SK-N-SH (cell line): Measurements from ENCODE around the gene SLC38A3. TPM values are rescaled to one million over a fixed set of nuclear protein-coding genes. Genes with fewer than 3 reads are reported as not detected.

Experiments
- CTCF ChIA-PET: fragments of 300-600, 350-600 bp; formaldehyde crosslinking; extraction: SDS; loops from one replicate; lab custom pipeline; 2021; lab: Yijun Ruan, JAX
- POLR2A ChIA-PET: fragments of 350-600 bp; sonication (Branson Sonifier 250); formaldehyde crosslinking; extraction: SDS; loops from one replicate; lab custom pipeline; 2020; ENCODE audit warnings: antibody characterized with exemption, inconsistent platforms; lab: Yijun Ruan, JAX
- DNase-seq: peaks from one replicate; pipeline ENCODE4 v3.0.0; 2012
- H2AFZ ChIP-seq: fragments of 200-600 bp; sonication (generic); 2 replicates; pipeline ENCODE4 v1.8.1; 2016; ENCODE audit warnings: antibody characterized with exemption, mild to moderate bottlenecking, low read depth
- H3F3A ChIP-seq: fragments of 200-600 bp; sonication (generic); replicated peaks from 2 replicates; pipeline ENCODE3; 2016; ENCODE audit warnings: antibody characterized with exemption, mild to moderate bottlenecking; ENCODE audit not compliant: insufficient read depth
- H3K27ac ChIP-seq, 2 experiments: fragments of 200-500 bp in 1 of 2; fragments of 200-600 bp in 1 of 2; sonication (Bioruptor generic) in 1 of 2; sonication (generic), shearing (Covaris generic) in 1 of 2; 2 replicates each; pipeline versions ENCODE4 v1.5.1 to v1.6.1; 2014 to 2016; ENCODE audit warnings: low read depth in 2 of 2, inconsistent platforms in 1 of 2, low read length in 1 of 2, mild to moderate bottlenecking in 1 of 2, mixed read lengths in 1 of 2
- H3K27me3 ChIP-seq: fragments of 200-600 bp; sonication (generic), shearing (Covaris generic); 2 replicates; pipeline ENCODE4 v1.6.1; 2016; ENCODE audit warnings: mixed run types; ENCODE audit not compliant: insufficient read depth
- H3K36me3 ChIP-seq, 2 experiments: fragments of 200-500 bp in 1 of 2; fragments of 200-600 bp in 1 of 2; sonication (Bioruptor generic) in 1 of 2; sonication (generic) in 1 of 2; replicated peaks in 1 of 2; 2 replicates each; pipeline versions ENCODE3 to v1.5.1; 2014 to 2016; ENCODE audit warnings: low read length in 1 of 2, mild to moderate bottlenecking in 1 of 2; ENCODE audit not compliant: insufficient read depth in 2 of 2, control insufficient read depth in 1 of 2
- H3K4me1 ChIP-seq, 2 experiments: fragments of 200-500 bp in 1 of 2; fragments of 200-600 bp in 1 of 2; sonication (Bioruptor generic) in 1 of 2; sonication (generic), shearing (Covaris generic) in 1 of 2; 2 replicates each; pipeline versions ENCODE4 v1.5.1 to v1.6.1; 2014 to 2016; ENCODE audit warnings: low read depth in 1 of 2, low read length in 1 of 2, mixed run types in 1 of 2; ENCODE audit not compliant: insufficient read depth in 2 of 2, control insufficient read depth in 1 of 2
- H3K4me2 ChIP-seq: fragments of 200-600 bp; sonication (generic), shearing (Covaris generic); 2 replicates; pipeline ENCODE4 v1.6.1; 2017; ENCODE audit warnings: mixed run types
- H3K4me3 ChIP-seq, 2 experiments: fragments of 200-500 bp in 1 of 2; fragments of 200-600 bp in 1 of 2; sonication (Bioruptor generic) in 1 of 2; sonication (generic), shearing (Covaris generic) in 1 of 2; 2 replicates each; pipeline versions ENCODE4 v1.5.1 to v1.8.1; 2014 to 2016; ENCODE audit warnings: low read depth in 2 of 2, inconsistent platforms in 1 of 2, low read length in 1 of 2, mild to moderate bottlenecking in 1 of 2, mixed read lengths in 1 of 2, moderate library complexity in 1 of 2
- H3K79me2 ChIP-seq: fragments of 200-600 bp; sonication (generic); 2 replicates; pipeline ENCODE4 v1.8.1; 2017; ENCODE audit warnings: mild to moderate bottlenecking; ENCODE audit not compliant: insufficient read depth
- H3K9ac ChIP-seq: fragments of 200-600 bp; sonication (generic); 2 replicates; pipeline ENCODE4 v1.6.1; 2017; ENCODE audit warnings: mixed run types
- H3K9me2 ChIP-seq: fragments of 200-600 bp; sonication (generic); 2 replicates; pipeline ENCODE4 v1.6.1; 2017; ENCODE audit warnings: mixed run types
- H3K9me3 ChIP-seq: fragments of 200-600 bp; sonication (generic); 2 replicates; pipeline ENCODE4 v1.6.1; 2017; ENCODE audit warnings: mixed run types, mild to moderate bottlenecking, moderate library complexity
- H4K20me1 ChIP-seq: fragments of 200-600 bp; sonication (generic); 2 replicates; pipeline ENCODE4 v1.6.1; 2017; ENCODE audit warnings: mild to moderate bottlenecking, mixed run types; ENCODE audit not compliant: insufficient read depth
- CHD2 ChIP-seq: fragments of 150-350 bp; IDR thresholded peaks from 2 replicates; pipeline ENCODE4 v1.6.1; 2018; ENCODE audit warnings: low read length; ENCODE audit not compliant: partially characterized antibody
- EZH2phosphoT487 ChIP-seq: fragments of 200-600 bp; sonication (generic); IDR thresholded peaks from 2 replicates; pipeline ENCODE4 v1.6.1; 2017; ENCODE audit warnings: low read depth, mixed run types, mild to moderate bottlenecking, antibody characterized with exemption, moderate library complexity, borderline replicate concordance
- FOXJ3 ChIP-seq: sonication (generic); formaldehyde crosslinking; IDR thresholded peaks from 2 replicates; pipeline ENCODE4 v1.5.1; 2020; ENCODE audit warnings: mild to moderate bottlenecking, missing genetic modification reagents
- FOXM1 ChIP-seq: IDR thresholded peaks from 2 replicates; pipeline ENCODE4 v1.4.0; 2012; ENCODE audit warnings: low read depth, mild to moderate bottlenecking
- GABPA ChIP-seq: IDR thresholded peaks from 2 replicates; pipeline ENCODE4 v1.4.0; 2012; ENCODE audit warnings: low read depth, mild to moderate bottlenecking
- GATA2 ChIP-seq: sonication (generic); formaldehyde crosslinking; IDR thresholded peaks from 2 replicates; pipeline ENCODE4 v1.5.0; 2020; ENCODE audit warnings: mild to moderate bottlenecking, missing genetic modification reagents
- MEF2A ChIP-seq: IDR thresholded peaks from 2 replicates; pipeline ENCODE4 v1.4.0; 2012; ENCODE audit warnings: low read depth, borderline replicate concordance
- NFIC ChIP-seq: IDR thresholded peaks from 2 replicates; pipeline ENCODE4 v1.4.0; 2012; ENCODE audit warnings: borderline replicate concordance
- RCOR1 ChIP-seq: fragments of 150-350 bp; IDR thresholded peaks from 2 replicates; pipeline ENCODE4 v1.6.1; 2017; ENCODE audit warnings: antibody characterized with exemption, low read length
- RFX5 ChIP-seq: IDR thresholded peaks from 2 replicates; pipeline ENCODE4 v1.6.1; 2012; ENCODE audit warnings: mild to moderate bottlenecking, improper control_type of control experiment, low read length
- SIN3A ChIP-seq: IDR thresholded peaks from 2 replicates; pipeline ENCODE4 v1.6.1; 2012; ENCODE audit warnings: low read depth, mild to moderate bottlenecking, low read length, moderate library complexity, borderline replicate concordance
- TCF12 ChIP-seq: IDR thresholded peaks from 2 replicates; pipeline ENCODE4 v1.4.0; 2012
- WGBS: methylation state at CpG from one replicate; pipeline ENCODE4 v1.1.6; 2017; ENCODE audit warnings: low lambda C conversion rate; 5-methylcytosine and 5-hydroxymethylcytosine counted together
- polyA plus RNA-seq, 3 experiments: library from polyadenylated mRNA; depleted of rRNA; stranded (reverse); fragments of >200 nt; gene quantifications; 2 replicates each; pipeline ENCODE4 v1.2.3, GENCODE V29; 2012
- TF ChIP-seq, protein P1 (sequence below): fragments of 150-350 bp; IDR thresholded peaks from 2 replicates; pipeline ENCODE4 v1.6.1; 2016; ENCODE audit warnings: mild to moderate bottlenecking, low read depth, low read length
- TF ChIP-seq, protein P2 (sequence below): fragments of 200-600 bp; sonication (generic); IDR thresholded peaks from 2 replicates; pipeline ENCODE4 v1.6.1; 2017; ENCODE audit warnings: antibody characterized with exemption, mild to moderate bottlenecking, moderate library complexity
- TF ChIP-seq, protein P3 (sequence below): IDR thresholded peaks from 2 replicates; pipeline ENCODE4 v1.6.1; 2012; ENCODE audit warnings: mild to moderate bottlenecking, low read depth, low read length, moderate library complexity
- TF ChIP-seq, protein P4 (sequence below): IDR thresholded peaks from 2 replicates; pipeline ENCODE4 v1.4.0; 2012; ENCODE audit warnings: low read depth, borderline replicate concordance

Gene SLC38A3
- polyA plus RNA-seq, 1 of the 3 experiments (the other 2 are of a cell fraction) = 0.84 TPM

DNA sequence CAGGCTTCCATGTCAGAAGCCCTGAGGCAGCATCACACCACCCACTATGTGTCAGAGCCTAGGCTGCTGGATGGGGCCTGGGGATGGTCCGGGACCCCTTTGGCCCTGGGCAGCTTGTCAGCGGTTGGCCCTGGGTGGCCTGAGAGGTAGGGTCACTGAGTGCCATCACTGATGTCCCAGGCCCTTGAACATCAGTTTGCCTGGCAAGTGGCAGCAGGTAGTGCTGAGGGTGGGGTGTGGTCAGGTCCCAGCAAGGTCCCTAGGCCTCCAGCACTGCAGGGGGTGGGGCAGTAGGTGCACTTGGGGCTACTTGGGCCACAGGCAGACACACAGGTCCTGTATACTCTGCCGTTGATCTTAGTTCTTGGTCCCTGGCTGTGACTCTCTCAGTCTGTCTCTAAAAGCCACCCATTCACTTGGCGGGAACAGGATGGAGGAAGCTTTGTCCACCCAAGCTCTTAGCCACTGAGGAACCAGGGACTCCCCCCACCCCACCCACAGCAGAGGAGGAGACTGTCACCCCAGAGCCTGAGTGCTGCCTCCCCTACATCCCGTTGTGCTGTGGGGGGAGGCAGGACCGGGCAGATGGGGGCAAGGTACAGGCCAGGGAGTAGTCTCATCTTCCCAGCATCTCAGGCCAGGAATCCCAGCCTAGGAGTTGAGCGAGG lies 36.8 kb downstream of the SLC38A3 start:
- Histone ChIP-seq H3K36me3 (peaks cover 0 to 14% of the 10 kb centered on the region in 2 experiments), H3K4me3 (no peak overlapping the region)
- TF ChIP-seq RCOR1 = no peak
- no peak for TF ChIP-seq EZH2phosphoT487
- TF ChIP-seq GABPA = no peak
- no peak for TF ChIP-seq GATA2 (CRISPR knock-in tag)
- TF ChIP-seq MEF2A = no peak
- TF ChIP-seq, all 33 proteins: peak for 0
- 91% methylated on average over 5 of the region's 7 CpGs for WGBS
- peaks cover 100% of the 10 kb centered on the region for H3K79me2 ChIP-seq
- H3K4me2 ChIP-seq = no peak overlapping the region
- no peaks in the 10 kb centered on the region for H3K9me3 ChIP-seq
- H3K27me3 ChIP-seq = no peaks in the 10 kb centered on the region
- H2AFZ ChIP-seq = no peak overlapping the region
- peaks cover 78% of the 10 kb centered on the region for H4K20me1 ChIP-seq
- peaks cover 39% of the 10 kb centered on the region for H3F3A ChIP-seq
- H3K9ac ChIP-seq = no peak overlapping the region; the same call in 1 of the 2 replicates
- H3K27ac ChIP-seq = no peak overlapping the region
- DNase-seq = no peak
- peaks cover 20 to 42% of the 10 kb centered on the region in 2 experiments; a peak in 3 of 4 replicates for H3K4me1 ChIP-seq
- CTCF ChIA-PET = interaction anchor here (0.6 to 61.6 kb wide), 6 partner anchors 7 to 125 kb away, joined by 3 to 1375 read pairs (median 220); partner anchors contain the start of genes GNAI2 and GNAT1
- no peaks in the 10 kb centered on the region for H3K9me2 ChIP-seq
- POLR2A ChIA-PET = no interaction called here

- POLR2A ChIA-PET = interaction anchor here (1.8 kb wide), 1 partner anchor 17 kb away, joined by 4 read pairs; no protein-coding TSS in a partner anchor
- TF ChIP-seq TCF12 (no peak), RFX5 (no peak), GATA2 (CRISPR knock-in tag) (no peak), FOXJ3 (CRISPR knock-in tag) (no peak), GABPA (no peak), FOXM1 (no peak), MEF2A (no peak), NFIC (no peak), CHD2 (no peak), SIN3A (no peak)
- TF ChIP-seq, protein P1, sequence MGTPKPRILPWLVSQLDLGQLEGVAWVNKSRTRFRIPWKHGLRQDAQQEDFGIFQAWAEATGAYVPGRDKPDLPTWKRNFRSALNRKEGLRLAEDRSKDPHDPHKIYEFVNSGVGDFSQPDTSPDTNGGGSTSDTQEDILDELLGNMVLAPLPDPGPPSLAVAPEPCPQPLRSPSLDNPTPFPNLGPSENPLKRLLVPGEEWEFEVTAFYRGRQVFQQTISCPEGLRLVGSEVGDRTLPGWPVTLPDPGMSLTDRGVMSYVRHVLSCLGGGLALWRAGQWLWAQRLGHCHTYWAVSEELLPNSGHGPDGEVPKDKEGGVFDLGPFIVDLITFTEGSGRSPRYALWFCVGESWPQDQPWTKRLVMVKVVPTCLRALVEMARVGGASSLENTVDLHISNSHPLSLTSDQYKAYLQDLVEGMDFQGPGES = no peak
- TF ChIP-seq, protein P2, sequence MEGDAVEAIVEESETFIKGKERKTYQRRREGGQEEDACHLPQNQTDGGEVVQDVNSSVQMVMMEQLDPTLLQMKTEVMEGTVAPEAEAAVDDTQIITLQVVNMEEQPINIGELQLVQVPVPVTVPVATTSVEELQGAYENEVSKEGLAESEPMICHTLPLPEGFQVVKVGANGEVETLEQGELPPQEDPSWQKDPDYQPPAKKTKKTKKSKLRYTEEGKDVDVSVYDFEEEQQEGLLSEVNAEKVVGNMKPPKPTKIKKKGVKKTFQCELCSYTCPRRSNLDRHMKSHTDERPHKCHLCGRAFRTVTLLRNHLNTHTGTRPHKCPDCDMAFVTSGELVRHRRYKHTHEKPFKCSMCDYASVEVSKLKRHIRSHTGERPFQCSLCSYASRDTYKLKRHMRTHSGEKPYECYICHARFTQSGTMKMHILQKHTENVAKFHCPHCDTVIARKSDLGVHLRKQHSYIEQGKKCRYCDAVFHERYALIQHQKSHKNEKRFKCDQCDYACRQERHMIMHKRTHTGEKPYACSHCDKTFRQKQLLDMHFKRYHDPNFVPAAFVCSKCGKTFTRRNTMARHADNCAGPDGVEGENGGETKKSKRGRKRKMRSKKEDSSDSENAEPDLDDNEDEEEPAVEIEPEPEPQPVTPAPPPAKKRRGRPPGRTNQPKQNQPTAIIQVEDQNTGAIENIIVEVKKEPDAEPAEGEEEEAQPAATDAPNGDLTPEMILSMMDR = no peak
- TF ChIP-seq, protein P3, sequence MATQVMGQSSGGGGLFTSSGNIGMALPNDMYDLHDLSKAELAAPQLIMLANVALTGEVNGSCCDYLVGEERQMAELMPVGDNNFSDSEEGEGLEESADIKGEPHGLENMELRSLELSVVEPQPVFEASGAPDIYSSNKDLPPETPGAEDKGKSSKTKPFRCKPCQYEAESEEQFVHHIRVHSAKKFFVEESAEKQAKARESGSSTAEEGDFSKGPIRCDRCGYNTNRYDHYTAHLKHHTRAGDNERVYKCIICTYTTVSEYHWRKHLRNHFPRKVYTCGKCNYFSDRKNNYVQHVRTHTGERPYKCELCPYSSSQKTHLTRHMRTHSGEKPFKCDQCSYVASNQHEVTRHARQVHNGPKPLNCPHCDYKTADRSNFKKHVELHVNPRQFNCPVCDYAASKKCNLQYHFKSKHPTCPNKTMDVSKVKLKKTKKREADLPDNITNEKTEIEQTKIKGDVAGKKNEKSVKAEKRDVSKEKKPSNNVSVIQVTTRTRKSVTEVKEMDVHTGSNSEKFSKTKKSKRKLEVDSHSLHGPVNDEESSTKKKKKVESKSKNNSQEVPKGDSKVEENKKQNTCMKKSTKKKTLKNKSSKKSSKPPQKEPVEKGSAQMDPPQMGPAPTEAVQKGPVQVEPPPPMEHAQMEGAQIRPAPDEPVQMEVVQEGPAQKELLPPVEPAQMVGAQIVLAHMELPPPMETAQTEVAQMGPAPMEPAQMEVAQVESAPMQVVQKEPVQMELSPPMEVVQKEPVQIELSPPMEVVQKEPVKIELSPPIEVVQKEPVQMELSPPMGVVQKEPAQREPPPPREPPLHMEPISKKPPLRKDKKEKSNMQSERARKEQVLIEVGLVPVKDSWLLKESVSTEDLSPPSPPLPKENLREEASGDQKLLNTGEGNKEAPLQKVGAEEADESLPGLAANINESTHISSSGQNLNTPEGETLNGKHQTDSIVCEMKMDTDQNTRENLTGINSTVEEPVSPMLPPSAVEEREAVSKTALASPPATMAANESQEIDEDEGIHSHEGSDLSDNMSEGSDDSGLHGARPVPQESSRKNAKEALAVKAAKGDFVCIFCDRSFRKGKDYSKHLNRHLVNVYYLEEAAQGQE = no peak
- TF ChIP-seq, protein P4, sequence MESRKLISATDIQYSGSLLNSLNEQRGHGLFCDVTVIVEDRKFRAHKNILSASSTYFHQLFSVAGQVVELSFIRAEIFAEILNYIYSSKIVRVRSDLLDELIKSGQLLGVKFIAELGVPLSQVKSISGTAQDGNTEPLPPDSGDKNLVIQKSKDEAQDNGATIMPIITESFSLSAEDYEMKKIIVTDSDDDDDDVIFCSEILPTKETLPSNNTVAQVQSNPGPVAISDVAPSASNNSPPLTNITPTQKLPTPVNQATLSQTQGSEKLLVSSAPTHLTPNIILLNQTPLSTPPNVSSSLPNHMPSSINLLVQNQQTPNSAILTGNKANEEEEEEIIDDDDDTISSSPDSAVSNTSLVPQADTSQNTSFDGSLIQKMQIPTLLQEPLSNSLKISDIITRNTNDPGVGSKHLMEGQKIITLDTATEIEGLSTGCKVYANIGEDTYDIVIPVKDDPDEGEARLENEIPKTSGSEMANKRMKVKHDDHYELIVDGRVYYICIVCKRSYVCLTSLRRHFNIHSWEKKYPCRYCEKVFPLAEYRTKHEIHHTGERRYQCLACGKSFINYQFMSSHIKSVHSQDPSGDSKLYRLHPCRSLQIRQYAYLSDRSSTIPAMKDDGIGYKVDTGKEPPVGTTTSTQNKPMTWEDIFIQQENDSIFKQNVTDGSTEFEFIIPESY = no peak
- peaks cover 84% of the 10 kb centered on the region for H4K20me1 ChIP-seq
- H3K79me2 ChIP-seq = peaks cover 100% of the 10 kb centered on the region
- H3K9me3 ChIP-seq = no peaks in the 10 kb centered on the region
- no peak overlapping the region for H3K4me3 ChIP-seq
- no peaks in the 10 kb centered on the region for H3K9me2 ChIP-seq
- no peak overlapping the region for H3K4me2 ChIP-seq
- 100% methylated on average over 1 of the region's 3 CpGs for WGBS
- no peak overlapping the region for H2AFZ ChIP-seq
- 0 out of 4 replicates have a peak overlapping the region, but pooled peaks of 1 of the 2 experiments have one; percentile 17 for H3K27ac ChIP-seq
- H3F3A ChIP-seq = peaks cover 44% of the 10 kb centered on the region
- H3K36me3 ChIP-seq = peaks cover 0 to 17% of the 10 kb centered on the region in 2 experiments
- H3K9ac ChIP-seq = no peak overlapping the region; the same call in 1 of the 2 replicates
- H3K4me1 ChIP-seq = peaks cover 25 to 45% of the 10 kb centered on the region in 2 experiments; a peak in 3 of 4 replicates
- CTCF ChIA-PET = interaction anchor here (0.6 to 61.6 kb wide), 5 partner anchors 10 to 125 kb away, joined by 3 to 1375 read pairs (median 8); partner anchors contain the start of genes GNAI2 and GNAT1
- DNase-seq = no peak
- no peaks in the 10 kb centered on the region for H3K27me3 ChIP-seq
Observed at GRCh38 chr3:50242381-50242770, 37.3 kb downstream of the SLC38A3 start.
